Skeletal muscle tissue (tissue), 4 donors: ENCODE results near the gene SMARCC2. TPM values are rescaled to one million over a fixed set of nuclear protein-coding genes. Genes with fewer than 3 reads are reported as not detected.
A peak's percentile ranks its signal among the peaks of the same experiment; 100 is the strongest.

ENCODE experiments used
- H3K27ac ChIP-seq: one replicate; pipeline ENCODE4 v1.7.0; 2013; ENCODE audit warnings: mild to moderate bottlenecking, low read depth, low read length, inconsistent platforms
- H3K27me3 ChIP-seq, 3 donors: one replicate each; pipeline ENCODE4 v1.7.0; 2013; ENCODE audit warnings: low read length in 3 of 3; ENCODE audit not compliant: control insufficient read depth in 3 of 3, insufficient read depth in 3 of 3
- H3K36me3 ChIP-seq, 3 donors: one replicate each; pipeline ENCODE4 v1.7.0; 2013; ENCODE audit warnings: low read length in 3 of 3; ENCODE audit not compliant: control insufficient read depth in 3 of 3, insufficient read depth in 3 of 3
- H3K4me1 ChIP-seq, 3 donors: one replicate each; pipeline ENCODE4 v1.7.0; 2013; ENCODE audit warnings: low read length in 3 of 3, mild to moderate bottlenecking in 3 of 3; ENCODE audit not compliant: control insufficient read depth in 3 of 3, insufficient read depth in 3 of 3
- H3K4me3 ChIP-seq, 3 donors: one replicate each; pipeline ENCODE4 v1.7.0; 2013; ENCODE audit warnings: low read length in 3 of 3
- H3K9ac ChIP-seq, 3 donors: one replicate each; pipeline ENCODE4 v1.7.0; 2013; ENCODE audit warnings: low read length in 3 of 3, mild to moderate bottlenecking in 3 of 3, moderate library complexity in 2 of 3, low read depth in 1 of 3
- H3K9me3 ChIP-seq, 3 donors: one replicate each; pipeline ENCODE4 v1.7.0; 2013; ENCODE audit warnings: low read length in 3 of 3; ENCODE audit not compliant: control insufficient read depth in 3 of 3
- total RNA-seq: library from RNA; depleted of rRNA; stranded (reverse); fragments of >200 nt; gene quantifications from one replicate; pipeline ENCODE4 v1.2.3, GENCODE V29; 2014
- donor health status: Osteomylitis.

SMARCC2 gene
- 43.8 TPM for total RNA-seq

- Histone ChIP-seq H3K4me1 (peaks cover 16 to 23% (median 17%) of the 10 kb centered on the region in 3 donors), H3K36me3 (peaks cover 16 to 20% (median 18%) of the 10 kb centered on the region in 3 donors), H3K9ac (peak within 1 kb of the TSS; percentile 82 to 91 (median 83)), H3K9me3 (no peaks in the 10 kb centered on the region), H3K27ac (peak within 1 kb of the TSS; percentile 88), H3K27me3 (no peaks in the 10 kb centered on the region), H3K4me3 (peak within 1 kb of the TSS; percentile 81 to 92 (median 86))
These were observed at the start of gene SMARCC2 for GRCh38 chr12:56189099-56189917. Gene SMARCC2, minus strand, starts transcription at chr12:56189483. Its CDS starts 22 bp downstream, at chr12:56189461.

GRCh38 chr12:56237552-56237951 is 48.3 kb upstream of the SMARCC2 start:
- Histone ChIP-seq H3K4me3 (no peak overlapping the region), H3K27ac (no peak overlapping the region), H3K9me3 (no peaks in the 10 kb centered on the region), H3K9ac (no peak overlapping the region), H3K36me3 (peaks cover 30 to 33% (median 31%) of the 10 kb centered on the region in 3 donors), H3K27me3 (no peaks in the 10 kb centered on the region), H3K4me1 (no peaks in the 10 kb centered on the region)

- no peak overlapping the region for H3K27ac ChIP-seq
- H3K4me1 ChIP-seq = no peaks in the 10 kb centered on the region
- H3K9me3 ChIP-seq = no peaks in the 10 kb centered on the region
- H3K9ac ChIP-seq = no peak overlapping the region
- H3K36me3 ChIP-seq = peaks cover 24 to 27% (median 26%) of the 10 kb centered on the region in 3 donors
- no peak overlapping the region for H3K4me3 ChIP-seq
- H3K27me3 ChIP-seq = no peaks in the 10 kb centered on the region
These were observed 47.7 kb upstream of the SMARCC2 start for GRCh38 chr12:56236985-56237384.

GRCh38 chr12:56236091-56236490 is 46.8 kb upstream of the SMARCC2 start:
- H3K4me1 ChIP-seq = no peaks in the 10 kb centered on the region
- H3K4me3 ChIP-seq = no peak overlapping the region
- no peak overlapping the region for H3K27ac ChIP-seq
- H3K27me3 ChIP-seq = no peaks in the 10 kb centered on the region
- no peaks in the 10 kb centered on the region for H3K9me3 ChIP-seq
- peaks cover 15 to 18% (median 17%) of the 10 kb centered on the region in 3 donors for H3K36me3 ChIP-seq
- H3K9ac ChIP-seq = no peak overlapping the region

GRCh38 chr12:56234746-56235436 is 45.6 kb upstream of the SMARCC2 start:
- Histone ChIP-seq H3K9me3 (no peaks in the 10 kb centered on the region), H3K27ac (no peak overlapping the region), H3K4me1 (no peaks in the 10 kb centered on the region), H3K9ac (no peak overlapping the region), H3K4me3 (no peak overlapping the region), H3K36me3 (peaks cover 9 to 11% (median 10%) of the 10 kb centered on the region in 3 donors), H3K27me3 (no peaks in the 10 kb centered on the region)

GRCh38 chr12:56231184-56231582 is 41.9 kb upstream of the SMARCC2 start:
- Histone ChIP-seq H3K36me3 (peaks cover 3 to 10% (median 10%) of the 10 kb centered on the region in 3 donors), H3K27me3 (no peaks in the 10 kb centered on the region), H3K9me3 (no peaks in the 10 kb centered on the region), H3K9ac (peak overlapping the region in 1 of 3 donors; percentile 25), H3K4me3 (no peak overlapping the region), H3K4me1 (no peaks in the 10 kb centered on the region), H3K27ac (no peak overlapping the region)

- no peak overlapping the region for H3K27ac ChIP-seq
- H3K27me3 ChIP-seq = no peaks in the 10 kb centered on the region
- H3K9me3 ChIP-seq = no peaks in the 10 kb centered on the region
- no peak overlapping the region for H3K4me3 ChIP-seq
- H3K4me1 ChIP-seq = peaks cover 0 to under 1% (median 0%) of the 10 kb centered on the region in 3 donors
- H3K36me3 ChIP-seq = peaks cover 8 to 10% (median 10%) of the 10 kb centered on the region in 3 donors
- H3K9ac ChIP-seq = no peak overlapping the region
These were observed 41.3 kb upstream of the SMARCC2 start for GRCh38 chr12:56230432-56231183.

- Histone ChIP-seq H3K4me1 (peaks cover 2 to 7% (median 5%) of the 10 kb centered on the region in 3 donors), H3K27ac (no peak within 1 kb of the TSS), H3K4me3 (no peak within 1 kb of the TSS), H3K9ac (no peak within 1 kb of the TSS), H3K27me3 (no peaks in the 10 kb centered on the region), H3K9me3 (no peaks in the 10 kb centered on the region), H3K36me3 (peaks cover 8 to 10% (median 10%) of the 10 kb centered on the region in 3 donors)
These were observed 40.7 kb upstream of the SMARCC2 start, which contains the start of gene SLC39A5 for GRCh38 chr12:56229916-56230431. Gene SLC39A5, plus strand, starts transcription at chr12:56230051. Its CDS starts 1,224 bp downstream, at chr12:56231275.

GRCh38 chr12:56229082-56229481 is 39.8 kb upstream of the SMARCC2 start:
- Histone ChIP-seq H3K9me3 (no peaks in the 10 kb centered on the region), H3K9ac (no peak overlapping the region), H3K36me3 (peaks cover 8 to 10% (median 10%) of the 10 kb centered on the region in 3 donors), H3K4me1 (peaks cover 4 to 13% (median 10%) of the 10 kb centered on the region in 3 donors), H3K4me3 (no peak overlapping the region), H3K27me3 (no peaks in the 10 kb centered on the region), H3K27ac (no peak overlapping the region)
